ENCODE results near the gene TPST2. TPM values are rescaled to one million over a fixed set of nuclear protein-coding genes. Genes with fewer than 3 reads are reported as not detected.

The TPST2 gene
- total RNA-seq, 1 experiment from 2014 or later: 11.8 TPM

GRCh38 chr22:26494506-26494905, 95.4 kb downstream of the TPST2 start:
- H3K4me1 ChIP-seq (ENCODE audit: control insufficient read depth in 1 of 2, insufficient read depth in 2 of 2, low read length in 2 of 2): no peaks in the 10 kb centered on the region
- no TSS peak for BruUV-seq (replicated peaks)
- H3K9me2 ChIP-seq (ENCODE audit: insufficient read depth): no peaks in the 10 kb centered on the region
- DNase-seq (ENCODE audit: low read depth, low spot score) (no peak), ATAC-seq (no peak)
- H2AFZ ChIP-seq (ENCODE audit: low read depth, low read length, poor library complexity, severe bottlenecking): no peak overlapping the region
- ChIA-PET CTCF (no interaction called here), RAD21 (ENCODE audit: low non-redundant PET in 1 of 2, low total read pairs in 2 of 2, uncharacterized antibody in 2 of 2, unreplicated experiment in 2 of 2) (no interaction called here), POLR2A (no interaction called here)
- no peaks in the 10 kb centered on the region for H4K20me1 ChIP-seq (ENCODE audit: insufficient read depth)
- no peaks in the 10 kb centered on the region for H3K27me3 ChIP-seq (ENCODE audit: insufficient read depth, low read length)
- intact Hi-C loops (cut with micrococcal nuclease): no loop called here
- H3K79me2 ChIP-seq (ENCODE audit: insufficient read depth, low read length): peaks cover 9% of the 10 kb centered on the region; the same call in 1 of the 2 replicates
- no peak overlapping the region for H3K4me3 ChIP-seq (replicated peaks in 1 of 2; ENCODE audit: low read depth in 1 of 2, low read length in 2 of 2)
- H3K9me3 ChIP-seq (ENCODE audit: control insufficient read depth in 1 of 2, insufficient read depth in 1 of 2, low read depth in 1 of 2, low read length in 2 of 2): no peaks in the 10 kb centered on the region
- no peak overlapping the region for H3K27ac ChIP-seq (ENCODE audit: low read depth, low read length)
- peaks cover 57 to 63% of the 10 kb centered on the region in 2 experiments for H3K36me3 ChIP-seq (ENCODE audit: control insufficient read depth in 1 of 2, insufficient read depth in 2 of 2, low read length in 2 of 2)
- no peak overlapping the region for H3K9ac ChIP-seq (ENCODE audit: low read length)
- TF ChIP-seq REST (IDR thresholded peaks at IDR 0.05; ENCODE audit: low read depth): no peak
- TF ChIP-seq ATF3 (IDR thresholded peaks at IDR 0.05): no peak
- TF ChIP-seq YY1 (IDR thresholded peaks at IDR 0.05; ENCODE audit: extremely low read depth, insufficient replicate concordance, low read depth, low read length): no peak
- TF ChIP-seq ZBTB33 (IDR thresholded peaks at IDR 0.05; ENCODE audit: extremely low read depth, insufficient replicate concordance, low read length): no peak
- TF ChIP-seq POLR2A (IDR thresholded peaks at IDR 0.05; ENCODE audit: borderline replicate concordance, extremely low read depth, insufficient read depth, insufficient read length): no peak
- no peak for TF ChIP-seq SRF (IDR thresholded peaks at IDR 0.05; ENCODE audit: low read depth)
- no peak for TF ChIP-seq MAX (IDR thresholded peaks at IDR 0.05)
- no peak for TF ChIP-seq TCF7L2 (IDR thresholded peaks at IDR 0.05; ENCODE audit: borderline replicate concordance, extremely low read depth, insufficient read depth, insufficient read length)
- TF ChIP-seq ZFX (IDR thresholded peaks at IDR 0.05): no peak
- no peak for TF ChIP-seq SIN3A (IDR thresholded peaks at IDR 0.05; ENCODE audit: low read depth)
- no peak for TF ChIP-seq SP1 (IDR thresholded peaks at IDR 0.05; ENCODE audit: low read depth)
- no peak for TF ChIP-seq ELF1 (IDR thresholded peaks at IDR 0.05; ENCODE audit: borderline replicate concordance, low read depth)
- TF ChIP-seq ZNF274 (IDR thresholded peaks at IDR 0.05; ENCODE audit: low read depth, low read length): no peak
- TF ChIP-seq POLR2AphosphoS5 (IDR thresholded peaks at IDR 0.05; ENCODE audit: low read depth, low read length): no peak
- no peak for TF ChIP-seq CTCF (IDR thresholded peaks at IDR 0.05 in 2 of 3, conservative IDR thresholded peaks at IDR 0.05 in 1 of 3; ENCODE audit: borderline replicate concordance in 1 of 3, insufficient read depth in 1 of 3, low read depth in 2 of 3, low read length in 2 of 3)
- no peak for TF ChIP-seq FOSL1 (IDR thresholded peaks at IDR 0.05; ENCODE audit: low read depth)
- TF ChIP-seq RAD21 (IDR thresholded peaks at IDR 0.05; ENCODE audit: low read depth): no peak
- TF ChIP-seq EZH2 (IDR thresholded peaks at IDR 0.05): no peak
- no peak for TF ChIP-seq EGR1 (IDR thresholded peaks at IDR 0.05; ENCODE audit: low read depth)
- no peak for TF ChIP-seq JUND (IDR thresholded peaks at IDR 0.05)
- no peak overlapping the region for H3K4me2 ChIP-seq (ENCODE audit: low read length)

Measured in HCT116 (cell line).